ENCODE results near the gene DGAT2. TPM values are rescaled to one million over a fixed set of nuclear protein-coding genes. Genes with fewer than 3 reads are reported as not detected.

DGAT2 gene, protein sequence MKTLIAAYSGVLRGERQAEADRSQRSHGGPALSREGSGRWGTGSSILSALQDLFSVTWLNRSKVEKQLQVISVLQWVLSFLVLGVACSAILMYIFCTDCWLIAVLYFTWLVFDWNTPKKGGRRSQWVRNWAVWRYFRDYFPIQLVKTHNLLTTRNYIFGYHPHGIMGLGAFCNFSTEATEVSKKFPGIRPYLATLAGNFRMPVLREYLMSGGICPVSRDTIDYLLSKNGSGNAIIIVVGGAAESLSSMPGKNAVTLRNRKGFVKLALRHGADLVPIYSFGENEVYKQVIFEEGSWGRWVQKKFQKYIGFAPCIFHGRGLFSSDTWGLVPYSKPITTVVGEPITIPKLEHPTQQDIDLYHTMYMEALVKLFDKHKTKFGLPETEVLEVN
- total RNA-seq, result 0.13 TPM in 1 of 2 replicates, not detected in the other
- long read RNA-seq, result 0 reads

DNA sequence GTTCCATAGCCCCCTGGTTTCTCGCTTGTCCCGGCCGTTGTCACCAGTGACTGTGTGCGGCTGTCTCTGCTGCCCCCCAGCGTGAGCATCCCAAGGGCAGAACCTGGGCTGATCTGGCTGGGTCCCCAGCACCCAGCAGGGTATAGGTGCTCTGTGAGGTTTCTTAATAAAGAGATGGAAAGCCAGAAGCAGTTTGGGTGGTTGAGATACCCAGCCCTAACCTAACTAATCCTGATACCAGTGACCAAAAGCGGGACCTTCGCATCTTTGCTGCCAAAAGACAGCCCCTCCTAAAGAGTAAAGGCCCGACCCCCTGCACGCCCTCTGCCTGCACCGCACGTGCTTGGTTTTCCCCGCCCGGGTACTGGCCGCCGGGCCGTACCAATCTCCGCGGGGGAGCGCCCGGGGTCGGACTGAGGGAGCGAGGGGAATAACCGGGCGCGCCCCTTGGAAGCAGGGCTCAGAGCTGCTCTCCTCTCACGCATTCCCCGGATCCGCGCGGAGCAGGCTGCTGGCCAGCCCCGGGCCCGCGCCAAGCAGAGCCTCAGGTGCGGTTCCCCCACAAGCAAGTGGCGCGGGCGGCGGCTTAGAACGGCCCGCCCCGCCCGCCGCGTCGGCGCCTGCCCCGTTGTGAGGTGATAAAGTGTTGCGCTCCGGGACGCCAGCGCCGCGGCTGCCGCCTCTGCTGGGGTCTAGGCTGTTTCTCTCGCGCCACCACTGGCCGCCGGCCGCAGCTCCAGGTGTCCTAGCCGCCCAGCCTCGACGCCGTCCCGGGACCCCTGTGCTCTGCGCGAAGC, at the start of gene DGAT2:
Gene DGAT2, plus strand, starts transcription at position 667 of the 797 bp plus-strand sequence. CDS start 214 bp downstream, outside the sequence.
- Mint-ChIP-seq H3K4me1 (ENCODE audit: unreplicated experiment) (peaks cover 7% of the 10 kb centered on the region), H3K27ac (ENCODE audit: unreplicated experiment) (no peak within 1 kb of the TSS), H3K36me3 (ENCODE audit: unreplicated experiment) (no peaks in the 10 kb centered on the region), H3K4me3 (ENCODE audit: unreplicated experiment) (peak within 1 kb of the TSS; percentile 66), H3K27me3 (ENCODE audit: unreplicated experiment) (peaks cover 44% of the 10 kb centered on the region), H3K9me3 (ENCODE audit: unreplicated experiment) (no peaks in the 10 kb centered on the region)
- TF ChIP-seq, protein P1, sequence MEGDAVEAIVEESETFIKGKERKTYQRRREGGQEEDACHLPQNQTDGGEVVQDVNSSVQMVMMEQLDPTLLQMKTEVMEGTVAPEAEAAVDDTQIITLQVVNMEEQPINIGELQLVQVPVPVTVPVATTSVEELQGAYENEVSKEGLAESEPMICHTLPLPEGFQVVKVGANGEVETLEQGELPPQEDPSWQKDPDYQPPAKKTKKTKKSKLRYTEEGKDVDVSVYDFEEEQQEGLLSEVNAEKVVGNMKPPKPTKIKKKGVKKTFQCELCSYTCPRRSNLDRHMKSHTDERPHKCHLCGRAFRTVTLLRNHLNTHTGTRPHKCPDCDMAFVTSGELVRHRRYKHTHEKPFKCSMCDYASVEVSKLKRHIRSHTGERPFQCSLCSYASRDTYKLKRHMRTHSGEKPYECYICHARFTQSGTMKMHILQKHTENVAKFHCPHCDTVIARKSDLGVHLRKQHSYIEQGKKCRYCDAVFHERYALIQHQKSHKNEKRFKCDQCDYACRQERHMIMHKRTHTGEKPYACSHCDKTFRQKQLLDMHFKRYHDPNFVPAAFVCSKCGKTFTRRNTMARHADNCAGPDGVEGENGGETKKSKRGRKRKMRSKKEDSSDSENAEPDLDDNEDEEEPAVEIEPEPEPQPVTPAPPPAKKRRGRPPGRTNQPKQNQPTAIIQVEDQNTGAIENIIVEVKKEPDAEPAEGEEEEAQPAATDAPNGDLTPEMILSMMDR (IDR thresholded peaks at IDR 0.05), result peak; percentile 16
- no peak for DNase-seq (ENCODE audit: extremely low spot score, unreplicated experiment)

DNA sequence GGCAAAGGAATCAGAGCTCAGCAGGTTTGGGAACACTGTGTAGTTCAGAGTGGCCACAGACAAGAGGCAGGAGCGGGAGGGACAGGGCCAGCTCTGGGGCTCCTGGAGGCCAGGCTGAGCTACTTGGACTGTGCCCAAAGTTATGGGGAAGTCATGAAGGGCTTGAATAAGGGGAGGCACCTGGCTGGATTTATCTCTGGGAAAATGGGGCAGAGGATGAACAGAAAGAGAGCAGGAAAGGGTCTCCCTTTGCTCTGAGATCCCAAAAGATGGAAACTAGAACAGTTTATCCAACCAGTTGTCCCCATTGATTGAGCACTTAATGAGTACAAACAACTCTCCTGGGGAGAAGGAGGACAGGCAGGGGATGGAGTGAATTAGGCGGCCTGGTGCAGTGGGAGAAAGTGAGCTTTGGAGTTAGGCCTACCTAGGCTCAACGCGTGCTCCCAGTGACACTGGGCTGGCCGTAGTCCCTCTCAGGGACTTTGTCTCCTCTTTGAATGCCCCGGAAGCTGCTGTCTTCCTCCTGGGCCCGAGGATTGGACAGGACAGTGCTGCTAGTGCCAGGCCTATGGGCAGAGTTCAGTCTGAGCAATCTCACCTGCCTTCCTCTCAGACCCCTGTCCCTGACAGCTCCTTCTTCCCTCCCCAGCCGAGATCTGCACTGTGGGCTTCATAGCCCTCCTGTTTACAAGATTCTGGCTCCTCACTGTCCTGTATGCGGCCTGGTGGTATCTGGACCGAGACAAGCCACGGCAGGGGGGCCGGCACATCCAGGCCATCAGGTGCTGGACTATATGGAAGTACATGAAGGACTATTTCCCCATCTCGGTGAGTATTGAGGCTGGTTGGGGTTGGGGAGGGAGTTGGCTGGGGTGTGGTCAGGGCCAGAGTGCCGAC, 49.0 kb upstream of the DGAT2 start:
- TF ChIP-seq, protein P1 (IDR thresholded peaks at IDR 0.05), result no peak
- no peaks in the 10 kb centered on the region for H3K36me3 Mint-ChIP-seq (ENCODE audit: unreplicated experiment)
- peaks cover 25% of the 10 kb centered on the region for H3K27me3 Mint-ChIP-seq (ENCODE audit: unreplicated experiment)
- no peak overlapping the region for H3K27ac Mint-ChIP-seq (ENCODE audit: unreplicated experiment)
- no peak for DNase-seq (ENCODE audit: extremely low spot score, unreplicated experiment)
- no peak overlapping the region for H3K4me3 Mint-ChIP-seq (ENCODE audit: unreplicated experiment)
- H3K4me1 Mint-ChIP-seq (ENCODE audit: unreplicated experiment), result no peaks in the 10 kb centered on the region
- H3K9me3 Mint-ChIP-seq (ENCODE audit: unreplicated experiment), result no peaks in the 10 kb centered on the region

DNA sequence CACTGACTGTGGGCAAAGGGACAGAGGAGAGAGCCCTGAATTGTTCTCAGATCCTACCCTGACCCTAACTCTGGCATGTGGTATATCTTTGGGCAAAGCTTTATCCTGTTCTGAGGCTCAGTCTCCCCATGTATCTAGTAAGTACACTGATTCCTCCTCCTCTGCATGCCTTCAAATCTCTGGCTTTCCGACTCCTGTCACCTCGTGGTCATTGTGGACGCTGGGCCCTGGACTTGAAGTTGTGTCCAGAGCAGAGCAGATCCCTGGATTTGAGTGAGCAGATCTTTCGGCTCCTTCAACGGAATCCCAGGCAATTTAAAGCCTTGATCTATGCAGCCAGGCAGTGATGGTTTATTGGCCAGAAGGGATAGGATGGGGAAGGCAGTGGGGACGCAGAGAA, 47.9 kb upstream of the DGAT2 start:
- Mint-ChIP-seq H3K36me3 (ENCODE audit: unreplicated experiment) (no peaks in the 10 kb centered on the region), H3K9me3 (ENCODE audit: unreplicated experiment) (no peaks in the 10 kb centered on the region), H3K27me3 (ENCODE audit: unreplicated experiment) (peaks cover 25% of the 10 kb centered on the region), H3K4me1 (ENCODE audit: unreplicated experiment) (no peaks in the 10 kb centered on the region), H3K27ac (ENCODE audit: unreplicated experiment) (no peak overlapping the region), H3K4me3 (ENCODE audit: unreplicated experiment) (no peak overlapping the region)
- DNase-seq (ENCODE audit: extremely low spot score, unreplicated experiment), result no peak
- TF ChIP-seq, protein P1 (IDR thresholded peaks at IDR 0.05), result no peak

DNA sequence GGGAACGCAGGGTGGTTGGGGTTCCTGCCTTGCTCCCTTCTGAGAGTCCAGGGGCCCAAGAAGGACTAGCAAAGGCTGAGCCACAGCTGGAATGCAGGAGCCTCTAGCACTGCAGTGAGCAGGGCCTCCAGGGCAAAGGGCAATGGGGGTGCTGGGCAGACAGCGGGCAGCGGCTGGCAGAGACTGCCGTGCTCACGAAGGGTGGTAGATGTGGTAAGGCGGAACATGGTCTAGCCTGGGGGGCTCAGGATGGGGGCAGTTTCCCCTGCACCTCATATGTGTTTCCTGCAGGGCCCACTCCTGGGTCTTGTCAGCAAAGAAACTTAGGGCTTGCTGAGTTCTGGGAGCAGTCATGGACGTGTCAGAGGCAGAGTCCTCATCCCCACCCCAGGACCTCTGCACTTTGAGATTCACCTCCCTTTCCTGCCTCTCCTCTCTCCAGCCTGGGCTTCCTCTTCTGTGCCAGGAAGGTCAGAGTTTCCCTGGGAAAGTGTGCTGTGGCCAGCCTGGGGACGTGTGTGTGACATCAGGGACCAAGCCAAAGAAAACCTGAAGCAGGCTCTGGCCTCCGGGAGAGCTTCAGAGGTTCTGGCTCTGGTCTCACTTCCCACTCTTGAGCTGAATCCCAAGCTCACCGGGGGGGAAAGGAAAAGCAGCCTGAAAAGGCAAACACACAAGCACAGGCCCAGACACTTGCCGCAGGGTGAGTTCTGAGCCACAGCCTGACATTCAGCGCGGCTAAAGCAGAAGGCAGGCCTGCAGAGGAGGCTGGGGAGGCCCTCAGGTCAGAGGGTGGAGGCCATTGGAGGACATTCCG, 46.5 kb upstream of the DGAT2 start:
- Mint-ChIP-seq H3K9me3 (ENCODE audit: unreplicated experiment) (no peaks in the 10 kb centered on the region), H3K27ac (ENCODE audit: unreplicated experiment) (no peak overlapping the region), H3K36me3 (ENCODE audit: unreplicated experiment) (no peaks in the 10 kb centered on the region), H3K27me3 (ENCODE audit: unreplicated experiment) (peaks cover 16% of the 10 kb centered on the region), H3K4me3 (ENCODE audit: unreplicated experiment) (no peak overlapping the region), H3K4me1 (ENCODE audit: unreplicated experiment) (no peaks in the 10 kb centered on the region)
- no peak for DNase-seq (ENCODE audit: extremely low spot score, unreplicated experiment)
- TF ChIP-seq, protein P1 (IDR thresholded peaks at IDR 0.05), result no peak

All from osteocyte (in vitro differentiated cells).